Stimulated activated CD8-positive, alpha-beta memory T cell treated with anti-CD3 and anti-CD28 coated beads, Interleukin-4, amount 100 ng/mL, for 4 hours (primary cell): ENCODE measurements around the gene ERLIN1.
"Not testable (repeated sequence)": the region's sequence is repeated elsewhere in the genome, so short reads cannot be mapped to it uniquely, and the experiment has no call there.

ENCODE experiments used
- DNase-seq, 2 donors: peaks; one replicate each; pipeline ENCODE4 v3.0.0-alpha.2; 2020; ENCODE audit warnings: low read depth in 2 of 2, low spot score in 1 of 2

ERLIN1 gene

DNA sequence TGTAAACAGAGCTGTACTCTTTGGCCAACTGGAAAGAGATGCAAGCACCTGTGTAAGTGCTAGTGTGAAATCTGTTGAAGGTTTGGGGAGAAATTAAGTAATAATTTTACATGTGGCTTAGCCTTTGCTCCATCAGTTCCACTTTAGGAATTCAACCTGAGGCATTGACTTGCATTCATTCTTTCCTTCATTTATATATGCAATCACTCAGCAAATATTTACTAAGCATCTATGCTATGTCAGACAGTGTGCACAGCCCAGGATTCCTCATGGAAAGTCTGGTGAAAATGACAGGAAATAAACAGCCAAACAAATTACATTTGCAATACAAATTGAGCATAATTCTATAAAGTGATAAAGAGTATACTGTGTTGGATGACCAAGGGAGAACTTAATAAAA is 50.3 kb downstream of the ERLIN1 start:
- no peak for DNase-seq

DNA sequence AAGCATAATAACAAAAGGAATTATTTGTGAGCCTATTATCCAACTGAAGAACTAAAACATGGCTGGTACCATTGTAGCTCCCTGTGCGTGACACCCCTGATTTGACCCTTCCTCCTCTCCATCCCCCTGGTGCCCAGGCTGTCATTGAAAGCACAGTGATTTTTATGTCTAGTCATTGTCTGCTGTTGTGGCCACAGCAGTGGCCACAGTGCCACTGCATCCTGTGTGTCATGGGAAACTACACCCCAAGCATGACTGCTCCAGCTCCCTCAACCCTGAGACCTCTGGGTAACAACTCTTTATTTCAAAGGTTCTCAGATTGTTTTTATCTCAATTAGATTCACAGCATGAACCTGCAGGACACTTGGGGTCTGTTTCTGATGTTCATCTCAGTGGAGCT is 52.0 kb downstream of the ERLIN1 start:
- no peak for DNase-seq

DNA sequence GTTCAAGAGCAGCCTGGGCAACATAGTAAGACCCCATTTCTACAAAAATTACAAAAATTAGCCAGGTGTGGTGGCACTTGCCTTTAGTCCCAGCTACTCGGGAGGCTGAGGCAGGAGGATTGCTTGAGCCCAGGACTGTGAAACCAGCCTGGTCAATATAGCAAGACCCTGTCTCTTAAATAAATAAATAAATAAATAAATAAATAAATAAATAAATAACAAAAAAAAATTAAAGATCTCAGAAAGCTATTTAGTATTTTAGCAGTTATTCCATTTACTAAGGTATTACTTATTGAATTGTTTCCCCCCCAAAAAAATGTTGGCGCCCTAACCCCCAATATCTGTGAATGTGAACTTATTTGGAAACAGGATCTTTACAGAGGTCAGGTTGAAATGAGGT is 53.4 kb downstream of the ERLIN1 start:
- no peak for DNase-seq

DNA sequence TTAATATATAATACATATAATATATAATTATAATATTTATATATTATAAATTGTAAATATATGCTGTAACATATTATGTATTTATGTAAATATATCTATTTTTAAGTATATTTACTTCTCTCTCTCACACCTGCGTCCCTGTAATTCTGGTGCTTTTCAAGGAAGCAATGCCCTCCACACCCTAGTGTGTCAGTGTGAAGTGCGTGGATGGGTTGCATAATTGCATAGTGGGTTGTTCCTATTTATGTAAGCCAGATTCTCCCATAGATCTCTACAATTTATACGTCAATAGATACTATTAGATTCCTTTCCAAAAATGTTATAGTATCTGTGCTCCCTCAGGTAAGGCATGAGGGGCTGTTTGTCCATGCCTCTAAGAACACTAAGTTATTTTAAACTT is 54.3 kb downstream of the ERLIN1 start:
- no peak for DNase-seq

DNA sequence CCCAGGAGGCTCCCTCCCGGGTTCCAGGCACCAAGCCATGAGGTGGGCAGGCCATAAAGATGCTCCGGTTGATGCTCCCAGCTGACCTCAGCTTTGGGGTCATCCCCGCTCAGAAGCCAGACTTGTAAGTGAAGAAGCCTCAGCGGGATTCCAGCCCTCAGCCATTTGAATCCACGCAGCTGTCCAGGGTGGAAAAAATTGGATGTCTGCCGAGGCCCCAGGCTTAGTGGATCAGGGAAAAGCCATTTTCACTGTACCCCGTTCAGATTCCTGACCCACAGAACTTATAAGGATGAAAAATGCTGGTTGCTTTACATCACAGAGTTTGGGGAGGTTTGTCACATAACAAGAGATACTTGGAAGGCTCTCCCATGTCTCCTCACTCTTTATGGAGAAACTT is 55.0 kb downstream of the ERLIN1 start:
- no peak for DNase-seq

DNA sequence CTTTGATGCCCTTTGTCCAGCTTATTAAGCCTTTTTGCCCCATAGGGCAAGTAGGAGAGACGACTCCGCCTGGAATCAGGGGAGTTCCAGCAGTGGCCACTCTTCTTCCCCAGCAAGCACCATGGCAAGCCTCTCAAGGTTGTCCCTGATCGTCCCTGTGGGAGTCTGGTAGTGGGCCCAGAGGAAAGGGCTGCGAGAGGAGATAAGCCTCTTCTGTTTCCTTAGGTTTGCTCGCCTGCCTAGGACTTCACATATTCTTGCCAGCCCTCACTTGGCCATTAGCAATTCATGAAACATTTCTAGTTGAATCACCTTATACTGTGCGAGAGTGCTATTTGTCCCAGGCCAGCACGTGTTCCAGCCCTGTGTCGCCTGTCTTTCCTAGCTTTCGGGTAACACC is 56.4 kb downstream of the ERLIN1 start:
- no peak for DNase-seq

DNA sequence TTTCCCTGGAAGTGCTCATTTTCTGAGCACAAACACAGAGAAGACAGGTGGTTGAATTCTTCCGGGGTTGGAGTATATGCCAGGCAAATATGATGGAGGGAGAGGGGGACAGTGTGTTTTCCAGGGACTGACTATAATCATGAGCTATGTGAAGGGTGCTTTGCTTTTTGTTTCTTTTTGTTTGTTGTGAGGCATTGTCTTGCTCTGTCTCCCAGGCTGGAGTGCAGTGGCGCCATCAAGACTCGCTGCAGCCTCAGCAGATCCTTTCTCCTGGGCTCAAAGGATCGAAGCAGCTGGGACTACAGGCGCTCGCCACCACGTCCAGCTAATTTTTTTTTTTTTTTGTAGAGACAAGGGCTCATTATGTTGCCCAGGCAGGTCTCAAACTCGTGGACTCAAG is 56.9 kb downstream of the ERLIN1 start:
- no peak for DNase-seq

DNA sequence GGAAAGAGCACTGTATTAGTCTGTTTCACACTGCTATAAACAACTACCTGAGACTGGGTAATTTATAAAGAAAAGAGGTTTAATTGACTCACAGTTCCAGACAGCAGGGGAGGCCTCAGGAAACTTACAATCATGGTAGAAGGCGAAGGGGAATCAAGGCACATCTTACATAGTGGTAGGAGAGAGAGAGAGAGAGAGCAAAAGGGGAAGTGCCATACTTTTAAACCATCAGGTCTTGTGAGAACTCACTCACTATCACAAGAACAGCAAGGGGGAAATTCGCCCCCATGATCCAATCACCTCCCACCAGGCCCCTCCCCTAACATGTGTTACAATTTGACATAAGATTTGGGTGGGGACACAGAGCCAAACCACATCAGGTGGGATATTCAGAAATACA is 60.5 kb downstream of the ERLIN1 start:
- DNase-seq = not testable (repeated sequence)

DNA sequence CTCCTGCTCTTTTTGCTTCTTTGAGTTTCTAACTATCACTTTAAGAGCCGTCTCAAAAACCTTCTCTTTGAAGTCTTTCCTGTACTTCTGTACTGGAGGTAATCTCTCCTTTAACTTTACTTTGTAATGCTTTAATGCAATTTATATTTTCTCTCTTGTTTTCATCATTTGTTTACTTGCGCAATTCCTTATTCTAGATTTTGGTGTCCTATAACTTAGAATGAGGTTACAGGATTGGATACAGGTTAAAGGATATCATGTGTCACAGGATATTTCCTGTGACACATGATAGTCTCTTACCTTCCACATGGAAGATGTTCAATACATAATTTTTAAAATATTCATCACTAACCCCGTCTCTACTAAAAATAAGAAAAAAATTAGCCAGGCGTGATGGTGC is 61.7 kb downstream of the ERLIN1 start:
- no peak for DNase-seq

DNA sequence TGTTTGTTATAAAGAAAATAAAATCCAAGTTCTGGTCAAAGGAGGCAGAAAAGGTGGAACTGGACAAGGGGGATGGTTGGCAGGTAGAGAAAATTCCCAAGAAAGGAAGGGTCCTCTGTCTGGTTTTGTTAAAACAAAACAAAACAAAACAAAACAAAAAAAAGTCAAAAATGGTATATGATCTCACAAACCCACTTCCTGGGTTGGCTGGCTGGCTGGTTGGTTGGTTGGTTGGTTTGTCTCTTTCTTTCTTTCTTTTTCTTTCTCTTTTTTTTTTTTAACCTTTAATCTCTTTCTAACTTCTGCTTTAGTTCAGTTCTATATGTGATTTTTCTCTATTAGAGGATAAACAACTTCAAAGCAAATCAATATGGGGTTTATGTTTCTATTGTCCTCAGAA is 63.0 kb downstream of the ERLIN1 start:
- no peak for DNase-seq

DNA sequence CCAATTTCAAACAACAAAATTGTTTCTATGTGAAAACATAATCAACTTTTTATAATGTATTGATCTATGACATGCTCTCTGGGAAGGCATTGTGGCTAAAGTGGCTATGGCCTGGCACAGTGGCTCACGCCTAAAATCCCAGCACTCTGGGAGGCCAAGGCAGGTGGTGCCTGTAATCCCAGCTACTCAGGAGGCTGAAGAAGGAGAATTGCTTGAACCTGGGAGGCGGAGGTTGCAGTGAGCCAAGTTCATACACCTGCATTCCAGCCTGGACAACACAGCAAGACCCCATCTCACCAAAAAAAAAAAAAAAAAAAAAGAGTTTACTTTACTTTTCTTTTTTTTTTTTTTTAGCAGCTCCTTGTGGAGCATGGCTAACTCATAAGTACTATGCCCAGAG is 65.3 kb downstream of the ERLIN1 start:
- no peak for DNase-seq

DNA sequence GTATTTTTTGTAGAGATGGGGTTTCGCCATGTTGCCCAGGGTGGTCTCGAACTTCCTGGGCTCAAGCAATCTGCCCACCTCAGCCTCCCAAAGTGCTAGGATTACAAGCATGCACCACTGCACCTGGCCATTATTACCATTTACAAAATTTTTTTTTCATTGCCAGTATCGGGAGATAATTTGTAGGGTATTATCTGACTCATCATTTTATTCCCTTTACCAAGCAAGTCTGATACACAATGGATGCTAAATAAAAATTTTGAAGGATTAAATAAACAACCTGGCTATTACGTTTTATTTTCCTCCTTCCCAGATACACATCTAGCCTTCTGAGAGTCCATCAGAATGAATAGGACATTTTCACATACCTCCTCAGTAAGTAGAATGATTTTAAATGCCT is 66.1 kb downstream of the ERLIN1 start:
- DNase-seq = no peak

DNA sequence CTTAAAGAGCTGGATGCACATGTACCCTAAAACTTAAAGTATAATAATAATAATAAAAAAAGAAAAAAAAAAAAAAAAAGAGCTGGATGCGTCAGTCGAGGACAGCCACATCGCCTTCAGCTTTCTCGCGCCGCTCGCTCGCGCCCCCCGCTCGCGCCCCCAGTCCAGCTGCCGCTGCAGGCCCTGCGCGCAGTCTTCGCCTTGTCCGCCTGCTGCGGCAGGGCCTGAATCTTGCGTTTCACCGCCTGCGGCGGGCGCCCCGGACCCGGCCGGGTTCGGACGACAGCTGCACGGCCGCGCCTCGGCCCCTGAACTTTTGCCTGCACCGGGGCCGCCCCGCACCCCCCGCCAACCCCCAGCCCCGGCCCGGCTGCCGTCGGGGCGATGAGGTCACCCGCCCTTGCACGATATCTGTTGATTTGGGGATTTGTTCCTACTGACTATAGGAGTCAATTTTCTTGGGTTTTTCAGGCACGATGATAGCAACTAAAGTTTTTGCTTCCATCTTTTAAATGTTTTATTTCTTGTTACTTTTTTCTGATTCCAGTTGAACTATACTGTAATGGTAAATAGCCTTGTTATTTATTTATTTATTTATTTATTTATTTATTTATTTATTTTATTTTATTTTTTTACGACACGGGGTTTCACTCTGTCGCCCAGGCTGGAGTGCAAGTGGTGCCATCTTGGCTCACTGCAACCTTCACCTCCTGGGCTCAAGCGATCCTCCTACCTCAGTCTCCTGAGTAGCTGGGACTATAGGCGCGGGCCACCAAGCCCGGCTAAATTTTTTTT is 70.7 kb downstream of the ERLIN1 start:
- DNase-seq = no peak

DNA sequence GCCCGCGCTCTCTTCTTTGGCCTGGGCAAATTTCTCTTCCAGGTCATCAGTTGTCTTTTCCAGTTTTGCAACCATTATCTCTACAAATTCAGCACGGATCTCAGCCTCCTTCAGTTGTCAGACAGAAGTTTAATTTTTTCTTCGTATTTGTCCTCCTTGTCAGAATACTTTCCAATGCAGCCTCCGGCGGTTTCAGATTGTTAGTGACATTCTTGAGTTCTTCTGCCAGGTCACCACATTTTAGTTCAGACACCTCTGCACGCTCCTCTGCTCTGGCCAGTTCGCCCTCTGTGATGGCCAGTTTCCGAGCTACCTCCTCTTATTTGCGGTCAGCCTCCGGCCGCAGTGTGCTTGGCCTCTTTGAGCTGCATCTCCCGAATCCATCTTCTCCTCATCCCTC is 71.4 kb downstream of the ERLIN1 start:
- DNase-seq = no peak

DNA sequence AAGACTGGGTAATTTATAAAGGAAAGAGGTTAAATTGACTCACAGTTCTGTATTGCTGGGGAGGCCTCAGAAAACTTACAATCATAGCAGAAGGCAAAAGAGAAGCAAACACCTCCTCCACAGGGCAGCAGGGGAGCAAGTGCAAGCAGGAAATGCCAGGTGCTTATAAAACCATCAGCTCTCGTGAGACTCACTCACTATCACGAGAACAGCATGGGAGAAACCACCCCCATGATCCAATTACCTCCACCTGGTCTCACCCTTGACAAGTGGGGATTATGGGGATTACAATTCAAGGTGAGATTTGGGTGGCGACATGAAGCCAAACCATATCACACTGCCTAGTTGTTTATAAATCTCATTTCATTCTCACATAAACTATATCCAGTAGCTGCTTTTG is 76.2 kb downstream of the ERLIN1 start:
- no peak for DNase-seq

DNA sequence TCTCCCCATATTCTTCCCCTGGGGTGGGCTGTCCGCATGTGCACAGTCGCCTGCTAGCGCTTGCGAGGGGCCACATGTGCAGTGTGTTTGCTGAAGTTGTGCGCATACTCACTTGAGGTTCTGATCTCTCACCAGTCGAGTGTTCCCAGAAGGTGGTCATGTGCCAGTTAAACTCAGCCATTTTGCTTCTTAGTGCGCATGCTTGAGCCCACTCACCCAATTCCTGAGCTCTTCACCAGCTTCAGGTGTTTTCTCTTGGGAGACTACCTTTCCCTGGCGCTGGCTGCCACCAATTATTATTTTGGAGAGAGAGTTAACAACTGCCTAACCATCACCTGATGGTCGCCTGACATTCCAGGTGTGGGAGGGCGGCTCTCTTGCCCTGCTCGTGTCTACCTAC is 79.0 kb downstream of the ERLIN1 start:
- no peak for DNase-seq

DNA sequence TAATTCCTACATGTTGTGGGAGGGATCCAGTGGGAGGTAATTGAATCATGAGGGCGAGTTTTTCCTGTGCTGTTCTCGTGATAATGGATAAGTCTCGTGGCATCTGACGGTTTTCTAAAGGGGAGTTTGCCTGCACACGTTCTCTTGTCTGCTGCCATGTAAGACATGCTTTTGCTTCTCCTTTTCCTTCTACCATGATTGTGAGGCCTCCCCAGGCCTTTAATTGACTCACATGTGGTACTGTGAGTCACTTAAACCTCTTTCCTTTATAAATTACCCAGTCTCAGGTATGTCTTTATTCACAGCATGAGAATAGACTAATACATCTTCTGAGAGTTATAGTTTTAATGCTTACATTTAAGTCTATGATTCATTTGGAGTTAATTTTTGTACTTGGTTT is 81.5 kb downstream of the ERLIN1 start:
- no peak for DNase-seq

DNA sequence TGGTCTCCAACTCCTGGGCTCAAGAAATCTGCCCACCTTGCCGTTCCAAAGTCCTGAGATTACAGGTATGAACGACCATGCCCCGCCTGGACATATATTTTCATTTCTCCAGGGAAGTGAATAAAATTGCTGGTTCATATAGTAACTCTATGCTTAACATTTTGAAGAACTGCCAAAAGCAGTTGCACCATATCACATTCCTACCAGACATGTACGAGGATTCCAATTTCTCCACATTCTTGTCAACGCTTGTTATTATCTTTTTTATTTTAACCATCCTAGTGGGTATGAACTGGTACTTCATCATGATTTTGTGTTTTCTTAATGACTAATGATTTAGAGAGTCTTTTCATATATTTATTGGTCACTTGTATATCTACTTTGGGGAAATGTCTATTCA is 82.2 kb downstream of the ERLIN1 start:
- no peak for DNase-seq

DNA sequence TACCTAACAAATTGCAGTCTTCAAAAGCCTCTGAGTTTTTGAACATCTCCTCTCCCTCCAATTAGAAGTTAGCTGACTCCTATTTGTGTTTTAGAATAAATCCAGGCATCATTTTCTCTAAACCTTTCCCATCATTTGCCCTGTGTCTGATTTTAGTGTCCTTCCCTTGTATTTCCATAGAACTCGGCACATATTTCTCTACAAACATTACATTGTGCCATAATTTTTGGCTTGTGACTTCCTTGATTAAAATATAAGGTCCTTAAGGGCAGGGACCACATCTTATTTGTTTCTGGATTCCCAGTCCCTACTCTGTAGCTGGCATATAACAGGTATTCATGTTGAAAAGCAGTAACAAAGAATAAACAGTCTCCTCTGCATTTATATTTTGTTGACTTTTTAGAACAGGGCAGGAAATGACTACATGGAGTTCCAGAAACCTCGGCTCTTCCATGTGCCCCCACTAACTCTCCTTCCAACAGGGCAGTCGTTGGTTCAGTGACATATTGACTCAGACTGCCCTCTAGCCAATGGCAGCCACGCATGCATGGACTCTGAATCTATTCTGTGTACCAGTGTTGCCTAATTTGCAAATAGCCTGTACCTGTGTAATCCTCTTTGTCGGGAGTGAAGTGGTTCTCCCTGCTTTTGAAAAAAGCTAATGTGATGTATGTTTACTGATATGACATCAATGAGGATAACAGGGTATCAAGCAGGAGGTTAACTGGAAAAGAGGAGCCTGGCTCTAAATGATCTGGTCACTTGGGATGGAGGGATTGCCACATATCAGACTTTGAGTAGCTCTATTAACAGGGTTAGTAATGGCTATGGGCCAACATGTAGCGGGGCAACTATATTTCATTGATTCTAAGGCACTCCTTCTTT is 84.4 kb downstream of the ERLIN1 start:
- DNase-seq = no peak

DNA sequence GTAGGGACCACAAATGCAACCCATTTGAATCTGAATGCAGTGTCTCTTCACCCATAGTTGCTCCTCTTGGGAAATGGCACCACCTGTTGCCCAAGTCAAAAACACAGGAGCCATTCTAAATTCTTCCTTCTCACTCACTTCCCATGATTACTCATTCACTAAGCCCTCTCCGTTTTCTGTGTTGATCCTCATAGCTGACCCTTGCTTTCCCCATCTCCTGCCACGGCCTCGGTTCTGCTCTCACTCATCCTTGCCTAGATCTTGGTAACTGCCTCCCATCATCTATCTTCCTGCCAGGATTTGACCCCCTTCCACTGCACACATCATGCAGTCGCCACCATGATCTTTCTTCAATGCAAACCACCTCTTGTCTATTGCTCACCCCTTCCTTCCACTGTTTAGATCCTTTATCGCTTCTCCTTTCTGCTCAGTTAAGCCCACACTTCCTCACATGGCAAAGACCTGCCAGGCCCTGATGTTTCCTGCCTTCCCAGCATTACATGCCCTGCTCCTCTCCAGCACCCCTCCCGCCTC is 85.1 kb downstream of the ERLIN1 start:
- no peak for DNase-seq
